ENCODE results near the gene HHATL.

HHATL gene

GRCh38 chr3:42666577-42666998 lies 36.0 kb downstream of the HHATL start:
- in situ Hi-C loops (cut with MboI; ENCODE audit: low sequenced_read_pairs), result no loop called here

GRCh38 chr3:42666022-42666421 lies 36.6 kb downstream of the HHATL start:
- in situ Hi-C loops (cut with MboI; ENCODE audit: low sequenced_read_pairs), result no loop called here

GRCh38 chr3:42665050-42665878 lies 37.3 kb downstream of the HHATL start:
- in situ Hi-C loops (cut with MboI; ENCODE audit: low sequenced_read_pairs), result no loop called here

GRCh38 chr3:42664438-42664803 lies 38.2 kb downstream of the HHATL start:
- in situ Hi-C loops (cut with MboI; ENCODE audit: low sequenced_read_pairs), result no loop called here

GRCh38 chr3:42663581-42664437 lies 38.8 kb downstream of the HHATL start:
- in situ Hi-C loops (cut with MboI; ENCODE audit: low sequenced_read_pairs), result no loop called here

GRCh38 chr3:42662813-42663535 lies 39.6 kb downstream of the HHATL start:
- in situ Hi-C loops (cut with MboI; ENCODE audit: low sequenced_read_pairs), result no loop called here

GRCh38 chr3:42662037-42662812 lies 40.4 kb downstream of the HHATL start:
- in situ Hi-C loops (cut with MboI; ENCODE audit: low sequenced_read_pairs), result no loop called here

GRCh38 chr3:42661593-42662022 lies 41.0 kb downstream of the HHATL start:
- in situ Hi-C loops (cut with MboI; ENCODE audit: low sequenced_read_pairs), result no loop called here

- in situ Hi-C loops (cut with MboI; ENCODE audit: low sequenced_read_pairs), result no loop called here
These were observed 41.7 kb downstream of the HHATL start for GRCh38 chr3:42660898-42661297.

GRCh38 chr3:42660131-42660715 lies 42.4 kb downstream of the HHATL start:
- in situ Hi-C loops (cut with MboI; ENCODE audit: low sequenced_read_pairs), result no loop called here

GRCh38 chr3:42659451-42660130 lies 43.0 kb downstream of the HHATL start:
- in situ Hi-C loops (cut with MboI; ENCODE audit: low sequenced_read_pairs), result no loop called here

- in situ Hi-C loops (cut with MboI; ENCODE audit: low sequenced_read_pairs), result no loop called here
These were observed 43.7 kb downstream of the HHATL start for GRCh38 chr3:42658771-42659390.

GRCh38 chr3:42658091-42658770 lies 44.4 kb downstream of the HHATL start:
- in situ Hi-C loops (cut with MboI; ENCODE audit: low sequenced_read_pairs), result no loop called here

- in situ Hi-C loops (cut with MboI; ENCODE audit: low sequenced_read_pairs), result no loop called here
These were observed 44.9 kb downstream of the HHATL start for GRCh38 chr3:42657675-42658074.

GRCh38 chr3:42656680-42657610 lies 45.7 kb downstream of the HHATL start:
- in situ Hi-C loops (cut with MboI; ENCODE audit: low sequenced_read_pairs), result no loop called here

GRCh38 chr3:42655980-42656679 lies 46.5 kb downstream of the HHATL start:
- in situ Hi-C loops (cut with MboI; ENCODE audit: low sequenced_read_pairs), result no loop called here

- in situ Hi-C loops (cut with MboI; ENCODE audit: low sequenced_read_pairs), result no loop called here
These were observed 47.2 kb downstream of the HHATL start for GRCh38 chr3:42655331-42655888.

Data from HL-60/S4 treated with phorbol 12-myristate 13-acetate at 8.2 ng/mL for 4 days and 3 days (cell line).